Erythroblast (primary cell): ENCODE results near the gene CTNNBIP1.

Source experiments
- GATA1 ChIP-seq: IDR thresholded peaks from 2 replicates; pipeline ENCODE4 v1.6.1; 2011; ENCODE audit warnings: low read depth, mild to moderate bottlenecking, control low read depth, low read length, moderate library complexity
- POLR2A ChIP-seq: IDR thresholded peaks from 2 replicates; pipeline ENCODE4 v1.6.1; 2011; ENCODE audit warnings: mild to moderate bottlenecking, low read length

- TF ChIP-seq POLR2A (no peak), GATA1 (no peak)
Measured at GRCh38 chr1:9894115-9894514, 16.0 kb downstream of the CTNNBIP1 start.
